22Rv1 (cell line): ENCODE results near the gene CD151.

Experiments
- H3K27ac ChIP-seq: fragments of 450-650 bp; 2 replicates; pipeline ENCODE4 v1.5.1; 2017
- ZFX ChIP-seq: fragments of 450-650 bp; IDR thresholded peaks from 2 replicates; pipeline ENCODE4 v1.6.1; 2017; ENCODE audit warnings: antibody characterized with exemption, borderline replicate concordance
- TF ChIP-seq, protein P1 (sequence below): fragments of 450-650 bp; IDR thresholded peaks from 2 replicates; pipeline ENCODE4 v1.5.1; 2017; ENCODE audit warnings: mild to moderate bottlenecking

Gene CD151

DNA sequence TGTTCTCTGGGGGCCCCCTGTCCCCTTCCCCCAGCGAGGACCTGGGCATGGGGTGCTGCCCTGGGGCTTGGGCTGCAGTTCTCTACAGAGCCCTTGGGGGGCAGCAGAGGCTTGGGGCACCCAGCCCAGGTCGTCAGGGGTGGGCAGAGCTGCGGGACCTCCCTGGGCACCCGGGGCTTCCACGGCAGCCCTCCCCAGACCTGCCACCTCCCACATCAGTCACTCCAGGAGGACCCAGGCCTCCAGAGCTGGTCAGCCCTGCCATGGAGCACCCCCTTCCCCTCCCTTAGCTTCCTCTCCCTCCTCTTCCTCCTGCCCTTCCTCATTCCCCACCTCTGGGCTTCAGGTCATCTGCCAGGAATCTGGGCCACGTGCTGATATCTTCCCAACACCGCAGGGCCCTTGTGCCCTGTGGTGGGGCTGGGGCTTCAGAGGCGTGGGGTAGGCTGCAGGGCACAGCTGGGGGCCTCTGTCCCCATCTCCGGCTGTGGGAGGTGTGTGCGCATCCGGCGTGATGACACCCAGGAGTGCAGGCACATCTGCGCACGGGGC lies 15.7 kb downstream of the CD151 start:
- TF ChIP-seq, protein P1, sequence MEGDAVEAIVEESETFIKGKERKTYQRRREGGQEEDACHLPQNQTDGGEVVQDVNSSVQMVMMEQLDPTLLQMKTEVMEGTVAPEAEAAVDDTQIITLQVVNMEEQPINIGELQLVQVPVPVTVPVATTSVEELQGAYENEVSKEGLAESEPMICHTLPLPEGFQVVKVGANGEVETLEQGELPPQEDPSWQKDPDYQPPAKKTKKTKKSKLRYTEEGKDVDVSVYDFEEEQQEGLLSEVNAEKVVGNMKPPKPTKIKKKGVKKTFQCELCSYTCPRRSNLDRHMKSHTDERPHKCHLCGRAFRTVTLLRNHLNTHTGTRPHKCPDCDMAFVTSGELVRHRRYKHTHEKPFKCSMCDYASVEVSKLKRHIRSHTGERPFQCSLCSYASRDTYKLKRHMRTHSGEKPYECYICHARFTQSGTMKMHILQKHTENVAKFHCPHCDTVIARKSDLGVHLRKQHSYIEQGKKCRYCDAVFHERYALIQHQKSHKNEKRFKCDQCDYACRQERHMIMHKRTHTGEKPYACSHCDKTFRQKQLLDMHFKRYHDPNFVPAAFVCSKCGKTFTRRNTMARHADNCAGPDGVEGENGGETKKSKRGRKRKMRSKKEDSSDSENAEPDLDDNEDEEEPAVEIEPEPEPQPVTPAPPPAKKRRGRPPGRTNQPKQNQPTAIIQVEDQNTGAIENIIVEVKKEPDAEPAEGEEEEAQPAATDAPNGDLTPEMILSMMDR: peak; percentile 78
- no peak for TF ChIP-seq ZFX
- H3K27ac ChIP-seq: no peak overlapping the region

DNA sequence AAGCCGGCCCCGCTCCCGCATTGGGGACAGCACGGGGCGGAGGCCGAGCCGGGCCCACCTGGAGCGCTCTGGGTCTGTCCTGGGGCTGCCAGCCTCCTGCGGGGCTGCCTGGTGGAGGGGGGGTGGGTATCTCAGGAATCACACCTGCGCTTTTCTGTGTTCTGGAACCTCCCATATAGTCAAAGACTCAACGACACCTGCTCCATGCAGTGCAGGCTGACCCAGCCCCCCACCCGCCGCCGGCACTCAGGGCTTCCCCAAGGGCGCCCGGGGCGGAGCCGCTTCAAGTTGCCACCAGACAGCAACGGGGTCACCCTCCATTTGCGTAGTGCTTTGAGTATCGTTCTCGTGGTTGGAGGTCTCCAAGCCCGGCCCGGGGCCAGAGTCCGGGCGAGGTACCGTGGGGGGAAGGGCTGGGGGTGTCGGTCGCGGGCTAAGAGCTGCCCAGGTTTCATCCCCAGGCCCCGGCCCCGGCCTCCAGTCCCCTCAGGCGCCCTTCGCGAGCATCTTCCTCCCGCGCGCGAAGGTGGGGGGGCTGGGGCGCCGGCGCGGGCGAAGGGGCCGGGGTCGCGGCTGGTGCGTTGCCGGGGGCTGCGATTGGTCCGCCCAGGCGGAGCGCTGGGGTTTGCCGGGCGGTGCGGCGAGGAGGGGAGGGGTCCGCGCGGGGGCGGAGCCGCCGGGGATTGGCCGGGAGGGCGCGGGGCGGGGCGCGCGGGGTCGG lies 16.5 kb downstream of the CD151 start:
- no peak for TF ChIP-seq ZFX
- TF ChIP-seq, protein P1: no peak
- no peak overlapping the region for H3K27ac ChIP-seq

DNA sequence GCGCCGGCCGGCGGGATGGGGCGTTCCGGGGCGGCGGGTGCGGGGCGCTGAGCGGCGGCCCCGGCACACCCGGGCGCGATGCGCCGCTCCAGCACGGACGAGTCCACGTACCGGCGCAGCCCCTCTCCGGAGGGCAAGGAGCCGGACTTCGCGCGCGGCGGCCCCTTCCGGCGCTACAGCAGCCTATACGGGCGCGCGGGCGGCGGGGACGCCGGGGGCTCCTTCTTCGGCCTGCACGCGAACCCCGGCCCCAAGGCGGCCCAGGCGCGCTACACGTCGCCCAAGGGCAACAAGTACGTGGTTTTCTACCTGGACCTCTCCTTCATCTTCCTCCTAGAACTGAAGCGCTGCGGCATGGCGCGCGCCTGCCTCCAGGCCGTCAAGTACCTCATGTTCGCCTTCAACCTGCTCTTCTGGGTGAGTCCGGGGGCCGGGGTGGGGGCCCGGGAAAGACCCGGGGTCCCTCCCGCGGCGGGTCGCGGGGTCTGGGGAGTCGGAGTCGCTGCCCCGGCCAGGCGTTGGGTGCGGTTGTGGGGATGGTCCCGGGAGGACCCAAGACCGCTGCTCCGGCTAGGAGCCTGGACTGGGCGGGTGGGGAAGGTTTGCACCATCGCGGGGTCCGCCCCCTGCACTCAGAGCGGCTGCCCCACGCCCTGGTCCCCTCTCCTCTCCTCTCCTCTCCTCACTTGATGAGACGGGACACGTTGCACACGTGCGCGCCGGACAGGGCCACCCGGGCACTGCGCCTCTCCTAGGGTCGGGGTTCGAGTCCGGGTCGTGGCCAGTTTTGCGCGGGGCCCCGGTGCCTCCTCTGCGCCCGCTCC lies 17.4 kb downstream of the CD151 start:
- H3K27ac ChIP-seq: no peak overlapping the region
- no peak for TF ChIP-seq ZFX
- TF ChIP-seq, protein P1: no peak

DNA sequence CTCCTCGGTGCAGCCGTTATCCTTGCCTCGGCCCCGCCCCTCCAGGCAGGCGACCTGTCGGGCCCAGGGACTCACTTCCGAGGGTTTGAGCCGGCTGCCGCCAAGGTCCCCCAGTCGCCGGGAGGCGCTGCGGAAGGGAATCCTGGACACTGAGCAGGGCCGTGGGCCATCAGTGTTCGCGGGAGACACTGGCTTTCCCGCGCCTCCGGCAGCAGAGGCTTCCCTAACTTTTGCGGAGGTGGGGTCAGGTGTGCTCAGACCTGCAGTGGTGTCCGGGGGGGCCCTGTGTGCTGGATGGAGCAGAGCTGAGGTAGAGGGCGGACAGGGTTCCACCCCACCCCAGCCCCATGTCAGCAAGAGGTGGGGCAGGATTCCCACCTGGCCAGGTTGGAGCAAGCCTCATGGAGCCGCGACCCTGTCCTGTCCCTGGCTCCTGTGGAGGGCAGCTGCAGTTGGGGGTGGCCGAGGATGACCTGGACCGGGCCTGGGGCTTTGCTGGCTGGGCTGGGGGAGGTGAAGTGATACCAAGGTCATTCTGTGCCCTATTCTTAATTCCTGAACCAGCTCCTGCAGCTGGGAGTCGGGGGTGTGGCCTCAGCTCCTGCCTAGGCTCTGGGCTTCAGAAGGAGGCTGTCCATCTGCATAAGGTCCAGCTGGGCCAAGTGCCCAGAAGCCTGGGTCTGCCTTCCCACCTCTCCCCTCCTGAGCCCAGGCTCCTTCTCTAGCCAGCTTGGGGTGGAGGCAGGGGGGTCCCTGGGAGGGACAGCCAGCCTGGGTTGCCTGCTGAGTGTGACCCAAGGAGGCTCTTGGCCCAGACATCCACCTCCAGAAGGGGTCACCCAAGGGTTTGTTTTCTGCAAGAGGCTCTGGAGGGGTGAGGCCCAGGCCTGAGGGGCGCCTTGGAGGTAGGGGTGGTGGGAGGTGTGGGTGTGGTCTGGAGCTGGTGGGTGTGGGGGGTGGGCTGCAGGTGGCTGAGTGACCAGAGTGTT lies 18.3 kb downstream of the CD151 start:
- H3K27ac ChIP-seq: no peak overlapping the region
- TF ChIP-seq ZFX: no peak
- TF ChIP-seq, protein P1: no peak

DNA sequence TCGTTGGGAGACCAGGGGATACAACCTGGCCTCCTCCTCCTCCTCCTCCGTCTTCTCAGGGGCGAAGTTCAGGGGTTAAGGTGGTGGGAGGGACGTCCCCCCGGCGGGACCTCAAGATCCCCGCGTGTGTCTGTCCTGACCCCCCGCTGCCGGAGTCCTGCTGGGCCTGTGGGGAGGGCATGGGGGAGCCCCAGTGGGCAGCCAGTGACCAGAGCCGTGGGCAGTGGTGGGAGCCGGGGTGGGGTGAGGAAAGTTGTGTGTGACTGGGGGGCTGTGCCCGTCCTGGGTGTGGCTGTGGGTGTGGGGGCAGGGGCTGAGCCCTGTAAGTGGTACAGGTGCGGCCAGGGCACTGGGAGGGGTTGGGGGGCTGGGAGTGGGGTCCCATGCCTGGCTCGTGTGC lies 20.0 kb downstream of the CD151 start:
- TF ChIP-seq ZFX: no peak
- TF ChIP-seq, protein P1: no peak
- H3K27ac ChIP-seq: no peak overlapping the region

DNA sequence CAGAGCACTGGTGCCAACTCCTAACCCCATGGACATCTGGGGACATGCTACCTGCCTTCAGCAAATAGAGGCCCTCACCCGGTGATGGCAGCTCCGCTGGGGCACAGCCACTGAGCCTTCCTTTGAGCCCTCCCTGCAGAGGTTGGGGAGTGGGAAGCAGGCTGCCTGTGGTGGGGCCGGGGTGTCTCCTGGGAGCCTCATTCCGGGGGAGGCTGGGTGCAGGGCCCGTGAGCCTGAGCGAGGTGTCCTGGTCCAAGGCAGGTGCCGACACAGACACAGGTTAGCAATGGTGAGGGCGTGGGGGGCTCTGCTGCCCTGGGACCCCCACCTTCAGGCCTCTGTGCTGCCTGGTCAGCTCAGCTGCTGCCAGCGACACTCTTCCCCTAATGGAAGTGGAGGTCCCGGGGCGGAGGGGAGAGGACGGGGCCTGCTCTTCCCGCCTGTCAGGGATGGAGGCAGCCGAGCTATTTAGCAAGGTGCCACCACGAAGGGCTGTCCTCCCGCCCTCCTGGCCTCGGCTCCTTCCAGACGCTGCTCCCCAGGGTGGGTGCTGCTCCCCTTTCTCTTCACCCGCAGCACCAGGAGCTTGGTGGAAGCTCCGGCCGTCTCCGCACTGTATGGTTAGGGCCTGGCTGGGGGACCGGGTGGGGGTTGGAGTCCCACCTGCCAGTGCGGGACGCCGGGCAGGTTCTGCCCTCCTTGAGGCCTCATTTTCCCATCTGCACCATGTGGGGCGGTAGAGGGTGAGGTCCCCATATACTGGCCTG lies 21.1 kb downstream of the CD151 start:
- H3K27ac ChIP-seq: no peak overlapping the region
- TF ChIP-seq ZFX: no peak
